H9 (cell line): ENCODE measurements around the gene SEMA3F. TPM values are rescaled to one million over a fixed set of nuclear protein-coding genes. Genes with fewer than 3 reads are reported as not detected.

Experiments
- DNase-seq: peaks from one replicate; pipeline ENCODE4 v3.0.0-alpha.2; 2017
- H2AFZ ChIP-seq: one replicate; pipeline ENCODE4 v1.6.1; 2013; ENCODE audit warnings: mild to moderate bottlenecking, low read length, control low read depth, moderate library complexity
- H2AK5ac ChIP-seq: 2 replicates; pipeline ENCODE4 v1.6.1; 2013; ENCODE audit warnings: low read length, control low read depth, mixed read lengths; ENCODE audit not compliant: insufficient read length
- H2BK120ac ChIP-seq: one replicate; pipeline ENCODE4 v1.6.1; 2013; ENCODE audit warnings: low read depth, mild to moderate bottlenecking, low read length, control low read depth, inconsistent platforms; ENCODE audit not compliant: poor library complexity, severe bottlenecking
- H2BK12ac ChIP-seq: 2 replicates; pipeline ENCODE4 v1.6.1; 2013; ENCODE audit warnings: low read length, control low read depth, mixed read lengths, low read depth; ENCODE audit not compliant: insufficient read length
- H2BK15ac ChIP-seq: 2 replicates; pipeline ENCODE4 v1.6.1; 2013; ENCODE audit warnings: low read depth, low read length, control low read depth
- H2BK20ac ChIP-seq: one replicate; pipeline ENCODE4 v1.6.1; 2013; ENCODE audit warnings: low read depth, mild to moderate bottlenecking, low read length, control low read depth, inconsistent platforms; ENCODE audit not compliant: poor library complexity, severe bottlenecking
- H2BK5ac ChIP-seq: 2 replicates; pipeline ENCODE4 v1.6.1; 2013; ENCODE audit warnings: low read length, control low read depth, mixed read lengths; ENCODE audit not compliant: insufficient read length
- H3K14ac ChIP-seq: 2 replicates; pipeline ENCODE4 v1.6.1; 2013; ENCODE audit warnings: low read length, control low read depth; ENCODE audit not compliant: insufficient read depth
- H3K18ac ChIP-seq: 2 replicates; pipeline ENCODE4 v1.6.1; 2013; ENCODE audit warnings: low read depth, mild to moderate bottlenecking, mixed read lengths, low read length, control low read depth; ENCODE audit not compliant: insufficient read length
- H3K23ac ChIP-seq: 2 replicates; pipeline ENCODE4 v1.6.1; 2013; ENCODE audit warnings: low read length, control low read depth, mixed read lengths, low read depth; ENCODE audit not compliant: insufficient read length
- H3K23me2 ChIP-seq: 2 replicates; pipeline ENCODE4 v1.6.1; 2013; ENCODE audit warnings: low read depth, mild to moderate bottlenecking, mixed read lengths, low read length, control low read depth; ENCODE audit not compliant: insufficient read length, poor library complexity, severe bottlenecking
- H3K27ac ChIP-seq: 2 replicates; pipeline ENCODE4 v1.5.1; 2013; ENCODE audit warnings: low read length, control low read depth, mixed read lengths, low read depth; ENCODE audit not compliant: insufficient read length
- H3K27me3 ChIP-seq: 2 replicates; pipeline ENCODE4 v1.6.1; 2013; ENCODE audit warnings: low read length, control low read depth, inconsistent platforms; ENCODE audit not compliant: insufficient read depth
- H3K4ac ChIP-seq: 2 replicates; pipeline ENCODE4 v1.6.1; 2013; ENCODE audit warnings: low read depth, mild to moderate bottlenecking, control low read depth, inconsistent platforms, low read length, moderate library complexity
- H3K4me1 ChIP-seq: 2 replicates; pipeline ENCODE4 v1.6.1; 2013; ENCODE audit warnings: low read length, control low read depth, inconsistent platforms; ENCODE audit not compliant: insufficient read depth
- H3K4me2 ChIP-seq: 2 replicates; pipeline ENCODE4 v1.6.1; 2013; ENCODE audit warnings: low read length, control low read depth, mixed read lengths; ENCODE audit not compliant: insufficient read length, insufficient read depth
- H3K56ac ChIP-seq: 2 replicates; pipeline ENCODE4 v1.6.1; 2013; ENCODE audit warnings: low read depth, mild to moderate bottlenecking, mixed read lengths, low read length, control low read depth; ENCODE audit not compliant: insufficient read length
- H3K79me1 ChIP-seq: 2 replicates; pipeline ENCODE4 v1.6.1; 2013; ENCODE audit warnings: low read depth, mild to moderate bottlenecking, moderate library complexity, low read length, control low read depth, inconsistent platforms; ENCODE audit not compliant: insufficient read depth, poor library complexity, severe bottlenecking
- H3K79me2 ChIP-seq: 2 replicates; pipeline ENCODE4 v1.6.1; 2013; ENCODE audit warnings: low read length, control low read depth, inconsistent platforms; ENCODE audit not compliant: insufficient read depth
- H3K9ac ChIP-seq: 2 replicates; pipeline ENCODE4 v1.6.1; 2013; ENCODE audit warnings: low read length, control low read depth, mixed read lengths; ENCODE audit not compliant: insufficient read length; ENCODE audit errors: extremely low read depth
- H3K9me3 ChIP-seq: one replicate; pipeline ENCODE4 v1.6.1; 2013; ENCODE audit warnings: low read depth, low read length, inconsistent platforms; ENCODE audit not compliant: control insufficient read depth
- H3T11ph ChIP-seq: one replicate; pipeline ENCODE4 v1.6.1; 2013; ENCODE audit warnings: mild to moderate bottlenecking, low read length, control low read depth, inconsistent platforms
- H4K20me1 ChIP-seq: one replicate; pipeline ENCODE4 v1.6.1; 2013; ENCODE audit not compliant: control insufficient read depth, insufficient read length, insufficient read depth
- H4K5ac ChIP-seq: 2 replicates; pipeline ENCODE4 v1.6.1; 2013; ENCODE audit warnings: low read depth, mild to moderate bottlenecking, mixed read lengths, low read length, control low read depth; ENCODE audit not compliant: insufficient read length
- H4K8ac ChIP-seq: replicated peaks from 2 replicates; pipeline ENCODE4 v1.6.1; 2013; ENCODE audit warnings: low read length, control low read depth, mixed read lengths, low read depth; ENCODE audit not compliant: insufficient read length
- H4K91ac ChIP-seq: 2 replicates; pipeline ENCODE4 v1.6.1; 2013; ENCODE audit warnings: low read depth, mild to moderate bottlenecking, moderate library complexity, mixed read lengths, low read length, control low read depth; ENCODE audit not compliant: insufficient read length
- H3K27ac Mint-ChIP-seq, 3 experiments: 2 replicates in 2 of 3; 3 replicates in 1 of 3; pipeline ENCODE4 v1.8.0; 2020 to 2021; ENCODE audit warnings: mixed read lengths in 3 of 3, mild to moderate bottlenecking in 1 of 3, moderate library complexity in 1 of 3
- H3K27me3 Mint-ChIP-seq: 2 replicates; pipeline ENCODE4 v1.8.0; 2021; ENCODE audit warnings: low read depth, mild to moderate bottlenecking, moderate library complexity, mixed read lengths
- H3K36me3 Mint-ChIP-seq, 3 experiments: 2 replicates in 2 of 3; 3 replicates in 1 of 3; pipeline ENCODE4 v1.8.0; 2020 to 2021; ENCODE audit warnings: low read depth in 3 of 3, mixed read lengths in 3 of 3; ENCODE audit not compliant: insufficient read depth in 1 of 3
- H3K4me1 Mint-ChIP-seq, 2 experiments: 2 replicates each; pipeline ENCODE4 v1.8.0; 2020; ENCODE audit warnings: mixed read lengths in 2 of 2
- H3K4me3 Mint-ChIP-seq, 2 experiments: 2 replicates in 1 of 2; 3 replicates in 1 of 2; pipeline ENCODE4 v1.8.0; 2020 to 2021; ENCODE audit warnings: mild to moderate bottlenecking in 2 of 2, mixed read lengths in 2 of 2, moderate library complexity in 1 of 2
- H3K9me3 Mint-ChIP-seq, 2 experiments: 2 replicates in 1 of 2; 3 replicates in 1 of 2; pipeline ENCODE4 v1.8.0; 2020; ENCODE audit warnings: mild to moderate bottlenecking in 2 of 2, mixed read lengths in 2 of 2, moderate library complexity in 1 of 2
- CTCF ChIP-seq: fragments of 200-600 bp; sonication (generic); conservative IDR thresholded peaks from 3 replicates; pipeline ENCODE4 v1.8.0; 2021; ENCODE audit warnings: antibody characterized with exemption, mild to moderate bottlenecking
- WGBS: extraction: QIAGEN DNeasy Blood & Tissue Kit; methylation state at CpG from one replicate; pipeline ENCODE4 v1.1.7; 2013; ENCODE audit warnings: missing lambda C conversion rate, low lambda C conversion rate, mixed read lengths; ENCODE audit not compliant: insufficient read length; ENCODE audit errors: extremely low coverage; 5-methylcytosine and 5-hydroxymethylcytosine counted together
- total RNA-seq: library from RNA; stranded (reverse); gene quantifications from 2 replicates; pipeline ENCODE4 v1.2.1, GENCODE V29; 2021

The SEMA3F gene
- total RNA-seq, 1 experiment from 2014 or later: 14.3 TPM

- Histone ChIP-seq H3K9ac (no peak overlapping the region), H4K5ac (no peak overlapping the region), H3K27me3 (no peaks in the 10 kb centered on the region), H2AK5ac (no peak overlapping the region), H3K23ac (no peak overlapping the region), H2BK5ac (no peak overlapping the region), H3K23me2 (no peaks in the 10 kb centered on the region), H3K56ac (no peak overlapping the region), H4K8ac (no peak overlapping the region), H2BK120ac (no peak overlapping the region), H3K79me2 (no peaks in the 10 kb centered on the region), H3K4me2 (no peak overlapping the region), H3K4ac (no peak overlapping the region), H3K79me1 (no peaks in the 10 kb centered on the region), H3T11ph (no peak overlapping the region), H3K4me1 (no peaks in the 10 kb centered on the region), H4K91ac (no peak overlapping the region), H2AFZ (no peak overlapping the region), H3K14ac (no peak overlapping the region; the same call in 1 of the 2 replicates), H3K9me3 (no peaks in the 10 kb centered on the region), H2BK12ac (no peak overlapping the region), H3K27ac (no peak overlapping the region), H2BK20ac (no peak overlapping the region), H4K20me1 (peaks cover 3% of the 10 kb centered on the region), H3K18ac (no peak overlapping the region), H2BK15ac (no peak overlapping the region)
- DNase-seq: no peak
- no peak overlapping the region for H3K27ac Mint-ChIP-seq
- H3K4me3 Mint-ChIP-seq: no peak overlapping the region
- H3K36me3 Mint-ChIP-seq: no peaks in the 10 kb centered on the region
- no peak for TF ChIP-seq CTCF
- H3K27me3 Mint-ChIP-seq: peaks cover 7% of the 10 kb centered on the region
- H3K4me1 Mint-ChIP-seq: peaks cover 15 to 16% of the 10 kb centered on the region in 2 experiments
- no peaks in the 10 kb centered on the region; a peak in 1 of 5 replicates for H3K9me3 Mint-ChIP-seq
- WGBS: no CpG with 5 or more reads among the region's 9 CpGs
Measured at GRCh38 chr3:50215529-50215928, 60.4 kb downstream of the SEMA3F start.
